AG04450 (cell line): ENCODE results near the gene SND1. TPM values are rescaled to one million over a fixed set of nuclear protein-coding genes. Genes with fewer than 3 reads are reported as not detected.

Experiments
- CTCF ChIA-PET: fragments of 300-600, 350-600 bp; formaldehyde crosslinking; extraction: SDS; loops from one replicate; lab custom pipeline; 2022; ENCODE audit warnings: antibody characterized with exemption, inconsistent platforms; lab: Charles Lee
- POLR2A ChIA-PET: fragments of 350-600 bp; formaldehyde crosslinking; extraction: SDS; loops from one replicate; lab custom pipeline; 2021; ENCODE audit warnings: antibody characterized with exemption, inconsistent platforms; lab: Yijun Ruan, JAX
- DNase-seq: peaks from one replicate; pipeline ENCODE4 v3.0.0-alpha.2; 2011; ENCODE audit warnings: low read depth, low spot score
- H3K27ac ChIP-seq: one replicate; pipeline ENCODE4 v1.5.1; 2012; ENCODE audit warnings: low read depth, low read length, control low read depth
- H3K27me3 ChIP-seq: one replicate; pipeline ENCODE4 v1.6.0; 2012; ENCODE audit warnings: low read length; ENCODE audit not compliant: control insufficient read depth, insufficient read depth
- H3K4me3 ChIP-seq: 2 replicates; pipeline ENCODE4 v1.5.1; 2011; ENCODE audit warnings: mild to moderate bottlenecking, low read depth, low read length, control low read depth
- H3K9me3 ChIP-seq: 2 replicates; pipeline ENCODE4 v1.5.1; 2012; ENCODE audit warnings: low read length; ENCODE audit not compliant: control insufficient read depth, insufficient read depth
- polyA plus RNA-seq: library from polyadenylated mRNA; depleted of rRNA; stranded (reverse); fragments of >200 nt; gene quantifications from 2 replicates; pipeline ENCODE4 v1.2.3, GENCODE V29; 2011
- TF ChIP-seq, protein P1 (sequence below): IDR thresholded peaks from 2 replicates; pipeline ENCODE4 v1.5.1; 2011; ENCODE audit warnings: low read depth, low read length, control low read depth, inconsistent platforms

Gene SND1
- polyA plus RNA-seq, 1 experiment = 247 TPM

DNA sequence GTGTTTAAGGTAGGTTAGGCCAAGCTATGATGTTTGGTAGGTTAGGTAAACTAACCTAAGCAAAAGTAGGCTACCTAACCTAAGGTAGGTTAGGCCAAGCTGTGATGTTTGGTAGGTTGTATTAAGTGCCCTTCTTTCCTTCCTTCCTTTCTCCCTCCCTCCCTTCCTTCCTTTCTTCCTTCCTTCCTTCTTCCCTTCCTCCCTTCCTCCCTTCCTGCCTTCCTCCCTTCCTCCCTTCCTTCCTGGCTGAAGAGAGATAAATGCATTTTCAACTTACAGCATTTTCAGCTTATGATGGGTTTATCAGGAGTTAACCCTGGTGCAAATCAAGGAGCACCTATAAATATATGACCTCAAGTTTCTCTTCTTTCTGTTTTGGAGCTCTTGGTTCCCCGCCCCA, 56.2 kb downstream of the SND1 start:
- POLR2A ChIA-PET = interaction anchor here (0.6 to 1.1 kb wide), 5 partner anchors 61 to 213 kb away, joined by 3 to 12 read pairs (median 4); no protein-coding TSS in a partner anchor
- Histone ChIP-seq H3K27ac (no peak overlapping the region), H3K9me3 (no peaks in the 10 kb centered on the region), H3K4me3 (no peak overlapping the region), H3K27me3 (no peaks in the 10 kb centered on the region)
- DNase-seq = no peak
- TF ChIP-seq, protein P1, sequence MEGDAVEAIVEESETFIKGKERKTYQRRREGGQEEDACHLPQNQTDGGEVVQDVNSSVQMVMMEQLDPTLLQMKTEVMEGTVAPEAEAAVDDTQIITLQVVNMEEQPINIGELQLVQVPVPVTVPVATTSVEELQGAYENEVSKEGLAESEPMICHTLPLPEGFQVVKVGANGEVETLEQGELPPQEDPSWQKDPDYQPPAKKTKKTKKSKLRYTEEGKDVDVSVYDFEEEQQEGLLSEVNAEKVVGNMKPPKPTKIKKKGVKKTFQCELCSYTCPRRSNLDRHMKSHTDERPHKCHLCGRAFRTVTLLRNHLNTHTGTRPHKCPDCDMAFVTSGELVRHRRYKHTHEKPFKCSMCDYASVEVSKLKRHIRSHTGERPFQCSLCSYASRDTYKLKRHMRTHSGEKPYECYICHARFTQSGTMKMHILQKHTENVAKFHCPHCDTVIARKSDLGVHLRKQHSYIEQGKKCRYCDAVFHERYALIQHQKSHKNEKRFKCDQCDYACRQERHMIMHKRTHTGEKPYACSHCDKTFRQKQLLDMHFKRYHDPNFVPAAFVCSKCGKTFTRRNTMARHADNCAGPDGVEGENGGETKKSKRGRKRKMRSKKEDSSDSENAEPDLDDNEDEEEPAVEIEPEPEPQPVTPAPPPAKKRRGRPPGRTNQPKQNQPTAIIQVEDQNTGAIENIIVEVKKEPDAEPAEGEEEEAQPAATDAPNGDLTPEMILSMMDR = no peak
- CTCF ChIA-PET = interaction anchor here (0.5 to 8.1 kb wide), 43 partner anchors 8 to 614 kb away, joined by 3 to 141 read pairs (median 4); partner anchors contain the start of genes ARF5, GCC1 and LRRC4

DNA sequence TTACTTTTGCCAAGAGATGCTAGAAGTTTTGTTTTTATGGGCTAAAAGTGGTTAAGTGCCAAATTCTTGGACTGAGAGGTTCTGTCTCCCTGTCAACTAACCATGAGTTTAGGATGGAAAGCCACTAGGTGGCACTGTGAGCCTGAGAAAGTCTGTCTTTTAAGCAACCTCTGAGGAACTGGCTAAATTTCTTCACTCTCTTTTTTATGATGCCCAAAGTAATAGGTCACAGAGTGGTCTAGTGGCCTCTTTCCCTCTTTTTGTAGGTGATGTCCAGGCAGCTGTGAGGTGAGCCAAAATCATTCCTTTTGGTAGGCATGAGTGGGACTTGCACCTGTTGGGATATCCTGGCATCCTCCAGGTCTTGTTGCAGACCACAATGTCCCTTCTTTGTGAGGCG, 56.8 kb downstream of the SND1 start:
- no peak overlapping the region for H3K4me3 ChIP-seq
- TF ChIP-seq, protein P1 = peak; percentile 76
- H3K27ac ChIP-seq = no peak overlapping the region
- no peaks in the 10 kb centered on the region for H3K27me3 ChIP-seq
- ChIA-PET CTCF (interaction anchor here (0.5 to 8.1 kb wide), 37 partner anchors 10 to 613 kb away, joined by 3 to 141 read pairs (median 4); partner anchors contain the start of gene GCC1), POLR2A (interaction anchor here (0.6 to 0.7 kb wide), 2 partner anchors 113 to 122 kb away, joined by 4 to 12 read pairs; no protein-coding TSS in a partner anchor)
- DNase-seq = peak; percentile 68
- H3K9me3 ChIP-seq = no peaks in the 10 kb centered on the region

DNA sequence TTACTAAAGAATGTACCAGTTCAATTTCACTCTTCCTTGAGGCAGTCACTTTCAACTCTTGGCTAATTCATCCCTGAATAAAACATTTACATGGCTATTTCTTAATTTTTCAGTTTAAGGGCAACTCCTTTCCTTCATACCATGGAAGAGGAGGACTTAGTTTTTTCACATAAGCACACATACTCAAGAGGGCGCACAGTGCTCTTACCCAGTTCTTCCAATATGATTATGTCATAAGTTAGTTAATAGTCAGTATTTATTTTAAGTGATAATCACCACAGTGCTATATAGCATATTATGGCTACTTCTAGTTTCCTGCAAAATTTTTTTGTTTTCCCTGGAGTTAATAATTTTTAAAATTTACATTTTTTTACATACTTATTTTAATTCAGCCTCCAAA, 58.6 kb downstream of the SND1 start:
- no peak overlapping the region for H3K4me3 ChIP-seq
- H3K9me3 ChIP-seq = no peaks in the 10 kb centered on the region
- TF ChIP-seq, protein P1 = no peak
- no peak for DNase-seq
- CTCF ChIA-PET = interaction anchor here (0.8 to 8.1 kb wide), 5 partner anchors 393 to 611 kb away, joined by 3 to 141 read pairs (median 8); no protein-coding TSS in a partner anchor
- H3K27me3 ChIP-seq = no peaks in the 10 kb centered on the region
- no peak overlapping the region for H3K27ac ChIP-seq
- POLR2A ChIA-PET = no interaction called here

DNA sequence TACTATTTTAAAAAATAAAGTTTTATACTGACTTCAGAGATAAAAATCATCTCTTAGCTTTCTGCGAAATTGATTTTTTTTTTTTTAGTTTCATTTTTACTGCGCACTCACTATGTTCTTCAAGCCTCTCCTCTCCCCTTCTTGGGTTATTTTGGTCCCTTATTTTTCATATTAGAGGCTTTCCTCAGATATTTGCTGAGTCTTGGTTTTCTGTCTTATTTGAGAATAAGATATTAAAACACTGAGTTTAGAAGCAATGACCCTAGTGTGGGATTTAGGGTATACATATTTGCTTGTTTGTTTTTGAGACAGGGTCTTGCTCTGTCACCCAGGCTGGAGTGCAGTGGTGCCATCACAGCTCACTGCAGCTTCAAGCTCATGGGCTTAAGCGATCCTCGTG, 59.9 kb downstream of the SND1 start:
- TF ChIP-seq, protein P1 = no peak
- Histone ChIP-seq H3K27ac (no peak overlapping the region), H3K27me3 (no peaks in the 10 kb centered on the region), H3K9me3 (no peaks in the 10 kb centered on the region), H3K4me3 (no peak overlapping the region)
- DNase-seq = no peak
- ChIA-PET CTCF (interaction anchor here (0.6 to 8.1 kb wide), 4 partner anchors 83 to 549 kb away, joined by 3 to 141 read pairs (median 4); no protein-coding TSS in a partner anchor), POLR2A (no interaction called here)

DNA sequence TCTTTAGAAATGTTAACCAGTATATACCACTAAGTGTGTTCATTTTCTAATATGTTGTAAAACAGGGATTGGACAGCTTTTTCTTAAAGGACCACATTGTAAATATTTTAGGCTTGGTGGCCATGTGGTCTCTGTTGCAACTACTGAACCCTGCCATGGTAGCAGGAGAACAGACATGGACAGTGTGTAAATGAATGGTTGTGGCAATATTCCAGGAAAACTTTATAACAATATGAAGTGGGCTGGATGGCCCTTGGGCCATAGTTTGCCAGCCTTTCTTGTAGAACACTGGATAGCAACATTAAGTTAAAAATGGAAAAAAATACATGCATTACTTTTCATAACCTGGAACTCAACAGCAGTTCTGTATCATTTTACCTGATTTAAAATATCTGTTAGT, 61.0 kb downstream of the SND1 start:
- ChIA-PET POLR2A (no interaction called here), CTCF (interaction anchor here (8.1 kb wide), 1 partner anchor 496 kb away, joined by 141 read pairs; no protein-coding TSS in a partner anchor)
- DNase-seq = no peak
- Histone ChIP-seq H3K4me3 (no peak overlapping the region), H3K9me3 (no peaks in the 10 kb centered on the region), H3K27ac (no peak overlapping the region), H3K27me3 (no peaks in the 10 kb centered on the region)
- TF ChIP-seq, protein P1 = no peak
